ENCODE results near the gene KNCN. TPM values are rescaled to one million over a fixed set of nuclear protein-coding genes. Genes with fewer than 3 reads are reported as not detected.

Gene KNCN
- not detected in 2 replicates for total RNA-seq (2014; rRNA removed; shearing (Covaris generic))

DNA sequence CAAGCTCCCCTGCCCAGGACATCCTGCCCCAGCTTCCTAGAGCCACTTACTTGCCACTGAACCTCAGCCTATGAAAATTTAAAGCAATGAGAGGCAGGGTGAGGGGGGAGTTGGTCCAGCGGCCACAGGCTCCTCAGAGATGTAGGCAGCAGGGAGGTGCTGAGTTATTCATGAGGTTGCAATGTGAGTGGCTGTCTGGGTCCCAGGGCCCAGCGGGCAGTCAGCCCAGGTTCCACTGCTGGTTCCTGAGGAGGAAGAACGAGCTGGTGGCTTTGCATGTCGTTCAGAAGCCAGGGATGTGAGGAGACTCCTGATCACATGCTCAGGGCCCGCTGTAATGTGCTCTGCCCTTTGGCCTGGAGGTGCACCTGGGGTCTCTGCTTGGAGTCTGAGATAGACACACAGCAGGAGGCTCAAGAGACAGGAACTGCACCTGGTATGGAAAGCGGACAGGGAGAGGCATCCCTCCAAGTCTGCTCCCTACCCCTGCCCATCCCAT, at the start of gene KNCN:
Gene KNCN (minus strand): TSS at position 51 of the 499 bp plus-strand sequence. CDS start 432 bp downstream, outside the sequence.

Other genes with a start within 250 kb of the KNCN start
- 61.8 and 64.2 TPM in 2 replicates for gene LRRC41, start 248.0 kb downstream of the KNCN start, total RNA-seq (2014; rRNA removed; shearing (Covaris generic))
- 1,270 and 1,540 TPM in 2 replicates for gene UQCRH, start 247.9 kb downstream of the KNCN start, total RNA-seq (2014; rRNA removed; shearing (Covaris generic))
- gene NSUN4, start 210.8 kb downstream of the KNCN start, total RNA-seq (2014; rRNA removed; shearing (Covaris generic)): 18.7 and 21.8 TPM in 2 replicates
- 0.30 and 1.5 TPM in 2 replicates for gene FAAH, start 157.3 kb downstream of the KNCN start, total RNA-seq (2014; rRNA removed; shearing (Covaris generic))
- 0.19 TPM in 1 of 2 replicates, not detected in the other for gene DMBX1, start 61.8 kb downstream of the KNCN start, total RNA-seq (2014; rRNA removed; shearing (Covaris generic))
- 27.3 and 29.5 TPM in 2 replicates for gene MKNK1, start 52.6 kb upstream of the KNCN start, total RNA-seq (2014; rRNA removed; shearing (Covaris generic))
- 8.8 and 9.0 TPM in 2 replicates for gene MOB3C, start 65.2 kb upstream of the KNCN start, total RNA-seq (2014; rRNA removed; shearing (Covaris generic))
- gene ATPAF1, start 116.7 kb upstream of the KNCN start, total RNA-seq (2014; rRNA removed; shearing (Covaris generic)): 64.6 and 78.9 TPM in 2 replicates
- gene TEX38, start 120.2 kb upstream of the KNCN start, total RNA-seq (2014; rRNA removed; shearing (Covaris generic)): not detected in 2 replicates
- 20.9 and 26.2 TPM in 2 replicates for gene EFCAB14, start 167.5 kb upstream of the KNCN start, total RNA-seq (2014; rRNA removed; shearing (Covaris generic))
- not detected in 2 replicates for gene CYP4B1, start 247.4 kb upstream of the KNCN start, total RNA-seq (2014; rRNA removed; shearing (Covaris generic))

Data from A375 (cell line).